ENCODE measurements around the gene MAPK8IP3. TPM values are rescaled to one million over a fixed set of nuclear protein-coding genes. Genes with fewer than 3 reads are reported as not detected.
A peak's percentile ranks its signal among the peaks of the same experiment; 100 is the strongest.

MAPK8IP3 gene
- total and polyA plus RNA-seq, 9 of the 15 experiments (the other 6 are each of a cell fraction or from before 2014, with no cell fraction given) = 0.17 to 58.7 (median 16.7) TPM

- TF ChIP-seq REST (IDR thresholded peaks at IDR 0.05; ENCODE audit: borderline replicate concordance) (no peak), REST (CRISPR knock-in tag; IDR thresholded peaks at IDR 0.05; ENCODE audit: low read depth) (0 out of 2 replicates have a peak, but pooled peaks have one; percentile 13), FUS (optimal IDR thresholded peaks at IDR 0.05; ENCODE audit: low read depth, low read length) (peak; percentile 69), CTCFL (IDR thresholded peaks at IDR 0.05; ENCODE audit: borderline replicate concordance, insufficient read depth, low read depth, low read length, poor library complexity, severe bottlenecking) (peak; percentile 23), DACH1 (IDR thresholded peaks at IDR 0.05; ENCODE audit: partially characterized antibody) (no peak), TCF3 (CRISPR knock-in tag; IDR thresholded peaks at IDR 0.05) (no peak), ZFP91 (CRISPR knock-in tag; IDR thresholded peaks at IDR 0.05) (no peak), RBM22 (IDR thresholded peaks at IDR 0.05; ENCODE audit: low read depth, low read length, poor library complexity, severe bottlenecking) (peak; percentile 18), CAMTA2 (CRISPR knock-in tag; conservative IDR thresholded peaks at IDR 0.05) (0 out of 2 replicates have a peak, but pooled peaks have one; percentile 17), TFAP4 (CRISPR knock-in tag; IDR thresholded peaks at IDR 0.05; ENCODE audit: borderline replicate concordance) (0 out of 2 replicates have a peak, but pooled peaks have one; percentile 25), ID3 (CRISPR knock-in tag; IDR thresholded peaks at IDR 0.05) (no peak), ID3 (tag; IDR thresholded peaks at IDR 0.05) (0 out of 2 replicates have a peak, but pooled peaks have one; percentile 23)
Measured at GRCh38 chr16:1781758-1782407, 75.9 kb downstream of the MAPK8IP3 start (continued).
